H9 (cell line): Measurements from ENCODE around the gene ZNF146. TPM values are rescaled to one million over a fixed set of nuclear protein-coding genes. Genes with fewer than 3 reads are reported as not detected.
A peak's percentile ranks its signal among the peaks of the same experiment; 100 is the strongest.

Experiments used
- DNase-seq: peaks from one replicate; pipeline ENCODE4 v3.0.0-alpha.2; 2017
- H2AFZ ChIP-seq: one replicate; pipeline ENCODE4 v1.6.1; 2013; ENCODE audit warnings: mild to moderate bottlenecking, low read length, control low read depth, moderate library complexity
- H2AK5ac ChIP-seq: 2 replicates; pipeline ENCODE4 v1.6.1; 2013; ENCODE audit warnings: low read length, control low read depth, mixed read lengths; ENCODE audit not compliant: insufficient read length
- H2BK120ac ChIP-seq: one replicate; pipeline ENCODE4 v1.6.1; 2013; ENCODE audit warnings: low read depth, mild to moderate bottlenecking, low read length, control low read depth, inconsistent platforms; ENCODE audit not compliant: poor library complexity, severe bottlenecking
- H2BK12ac ChIP-seq: 2 replicates; pipeline ENCODE4 v1.6.1; 2013; ENCODE audit warnings: low read length, control low read depth, mixed read lengths, low read depth; ENCODE audit not compliant: insufficient read length
- H2BK15ac ChIP-seq: 2 replicates; pipeline ENCODE4 v1.6.1; 2013; ENCODE audit warnings: low read depth, low read length, control low read depth
- H2BK20ac ChIP-seq: one replicate; pipeline ENCODE4 v1.6.1; 2013; ENCODE audit warnings: low read depth, mild to moderate bottlenecking, low read length, control low read depth, inconsistent platforms; ENCODE audit not compliant: poor library complexity, severe bottlenecking
- H2BK5ac ChIP-seq: 2 replicates; pipeline ENCODE4 v1.6.1; 2013; ENCODE audit warnings: low read length, control low read depth, mixed read lengths; ENCODE audit not compliant: insufficient read length
- H3K14ac ChIP-seq: 2 replicates; pipeline ENCODE4 v1.6.1; 2013; ENCODE audit warnings: low read length, control low read depth; ENCODE audit not compliant: insufficient read depth
- H3K18ac ChIP-seq: 2 replicates; pipeline ENCODE4 v1.6.1; 2013; ENCODE audit warnings: low read depth, mild to moderate bottlenecking, mixed read lengths, low read length, control low read depth; ENCODE audit not compliant: insufficient read length
- H3K23ac ChIP-seq: 2 replicates; pipeline ENCODE4 v1.6.1; 2013; ENCODE audit warnings: low read length, control low read depth, mixed read lengths, low read depth; ENCODE audit not compliant: insufficient read length
- H3K23me2 ChIP-seq: 2 replicates; pipeline ENCODE4 v1.6.1; 2013; ENCODE audit warnings: low read depth, mild to moderate bottlenecking, mixed read lengths, low read length, control low read depth; ENCODE audit not compliant: insufficient read length, poor library complexity, severe bottlenecking
- H3K27ac ChIP-seq: 2 replicates; pipeline ENCODE4 v1.5.1; 2013; ENCODE audit warnings: low read length, control low read depth, mixed read lengths, low read depth; ENCODE audit not compliant: insufficient read length
- H3K27me3 ChIP-seq: 2 replicates; pipeline ENCODE4 v1.6.1; 2013; ENCODE audit warnings: low read length, control low read depth, inconsistent platforms; ENCODE audit not compliant: insufficient read depth
- H3K4ac ChIP-seq: 2 replicates; pipeline ENCODE4 v1.6.1; 2013; ENCODE audit warnings: low read depth, mild to moderate bottlenecking, control low read depth, inconsistent platforms, low read length, moderate library complexity
- H3K4me1 ChIP-seq: 2 replicates; pipeline ENCODE4 v1.6.1; 2013; ENCODE audit warnings: low read length, control low read depth, inconsistent platforms; ENCODE audit not compliant: insufficient read depth
- H3K4me2 ChIP-seq: 2 replicates; pipeline ENCODE4 v1.6.1; 2013; ENCODE audit warnings: low read length, control low read depth, mixed read lengths; ENCODE audit not compliant: insufficient read length, insufficient read depth
- H3K56ac ChIP-seq: 2 replicates; pipeline ENCODE4 v1.6.1; 2013; ENCODE audit warnings: low read depth, mild to moderate bottlenecking, mixed read lengths, low read length, control low read depth; ENCODE audit not compliant: insufficient read length
- H3K79me1 ChIP-seq: 2 replicates; pipeline ENCODE4 v1.6.1; 2013; ENCODE audit warnings: low read depth, mild to moderate bottlenecking, moderate library complexity, low read length, control low read depth, inconsistent platforms; ENCODE audit not compliant: insufficient read depth, poor library complexity, severe bottlenecking
- H3K79me2 ChIP-seq: 2 replicates; pipeline ENCODE4 v1.6.1; 2013; ENCODE audit warnings: low read length, control low read depth, inconsistent platforms; ENCODE audit not compliant: insufficient read depth
- H3K9ac ChIP-seq: 2 replicates; pipeline ENCODE4 v1.6.1; 2013; ENCODE audit warnings: low read length, control low read depth, mixed read lengths; ENCODE audit not compliant: insufficient read length; ENCODE audit errors: extremely low read depth
- H3K9me3 ChIP-seq: one replicate; pipeline ENCODE4 v1.6.1; 2013; ENCODE audit warnings: low read depth, low read length, inconsistent platforms; ENCODE audit not compliant: control insufficient read depth
- H3T11ph ChIP-seq: one replicate; pipeline ENCODE4 v1.6.1; 2013; ENCODE audit warnings: mild to moderate bottlenecking, low read length, control low read depth, inconsistent platforms
- H4K20me1 ChIP-seq: one replicate; pipeline ENCODE4 v1.6.1; 2013; ENCODE audit not compliant: control insufficient read depth, insufficient read length, insufficient read depth
- H4K5ac ChIP-seq: 2 replicates; pipeline ENCODE4 v1.6.1; 2013; ENCODE audit warnings: low read depth, mild to moderate bottlenecking, mixed read lengths, low read length, control low read depth; ENCODE audit not compliant: insufficient read length
- H4K8ac ChIP-seq: replicated peaks from 2 replicates; pipeline ENCODE4 v1.6.1; 2013; ENCODE audit warnings: low read length, control low read depth, mixed read lengths, low read depth; ENCODE audit not compliant: insufficient read length
- H4K91ac ChIP-seq: 2 replicates; pipeline ENCODE4 v1.6.1; 2013; ENCODE audit warnings: low read depth, mild to moderate bottlenecking, moderate library complexity, mixed read lengths, low read length, control low read depth; ENCODE audit not compliant: insufficient read length
- H3K27ac Mint-ChIP-seq, 3 experiments: 2 replicates in 2 of 3; 3 replicates in 1 of 3; pipeline ENCODE4 v1.8.0; 2020 to 2021; ENCODE audit warnings: mixed read lengths in 3 of 3, mild to moderate bottlenecking in 1 of 3, moderate library complexity in 1 of 3
- H3K27me3 Mint-ChIP-seq: 2 replicates; pipeline ENCODE4 v1.8.0; 2021; ENCODE audit warnings: low read depth, mild to moderate bottlenecking, moderate library complexity, mixed read lengths
- H3K36me3 Mint-ChIP-seq, 3 experiments: 2 replicates in 2 of 3; 3 replicates in 1 of 3; pipeline ENCODE4 v1.8.0; 2020 to 2021; ENCODE audit warnings: low read depth in 3 of 3, mixed read lengths in 3 of 3; ENCODE audit not compliant: insufficient read depth in 1 of 3
- H3K4me1 Mint-ChIP-seq, 2 experiments: 2 replicates each; pipeline ENCODE4 v1.8.0; 2020; ENCODE audit warnings: mixed read lengths in 2 of 2
- H3K4me3 Mint-ChIP-seq, 2 experiments: 2 replicates in 1 of 2; 3 replicates in 1 of 2; pipeline ENCODE4 v1.8.0; 2020 to 2021; ENCODE audit warnings: mild to moderate bottlenecking in 2 of 2, mixed read lengths in 2 of 2, moderate library complexity in 1 of 2
- H3K9me3 Mint-ChIP-seq, 2 experiments: 2 replicates in 1 of 2; 3 replicates in 1 of 2; pipeline ENCODE4 v1.8.0; 2020; ENCODE audit warnings: mild to moderate bottlenecking in 2 of 2, mixed read lengths in 2 of 2, moderate library complexity in 1 of 2
- CTCF ChIP-seq: fragments of 200-600 bp; sonication (generic); conservative IDR thresholded peaks from 3 replicates; pipeline ENCODE4 v1.8.0; 2021; ENCODE audit warnings: antibody characterized with exemption, mild to moderate bottlenecking
- WGBS: extraction: QIAGEN DNeasy Blood & Tissue Kit; methylation state at CpG from one replicate; pipeline ENCODE4 v1.1.7; 2013; ENCODE audit warnings: missing lambda C conversion rate, low lambda C conversion rate, mixed read lengths; ENCODE audit not compliant: insufficient read length; ENCODE audit errors: extremely low coverage; 5-methylcytosine and 5-hydroxymethylcytosine counted together
- total RNA-seq: library from RNA; stranded (reverse); gene quantifications from 2 replicates; pipeline ENCODE4 v1.2.1, GENCODE V29; 2021

Gene ZNF146
- total RNA-seq, 1 experiment from 2014 or later, result 166 TPM

DNA sequence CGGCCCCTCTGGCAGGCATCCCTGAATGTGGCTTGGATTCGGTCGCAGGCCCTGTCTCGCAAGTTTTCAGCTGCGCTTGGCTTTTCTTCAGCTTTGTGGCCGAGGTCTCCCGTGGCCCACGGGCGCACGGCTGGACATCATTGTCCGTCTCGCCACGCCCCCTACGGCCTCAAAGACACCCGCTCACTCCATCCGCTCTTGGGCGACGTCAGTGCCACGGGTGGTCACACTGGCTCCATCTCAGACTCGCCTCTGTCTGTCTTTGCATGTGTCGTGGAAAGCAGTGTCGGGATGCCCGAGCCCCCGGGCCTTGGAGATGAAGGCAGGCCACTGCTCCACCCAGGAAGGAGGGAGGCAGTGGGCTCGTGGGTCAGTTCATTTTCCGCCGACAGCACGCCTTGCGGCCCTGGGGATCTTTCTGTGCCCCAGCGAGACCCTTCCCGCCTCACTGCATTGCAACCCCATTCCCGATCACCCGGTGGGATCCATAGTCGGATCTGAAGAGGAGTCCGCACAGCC, 51.0 kb downstream of the ZNF146 start:
- peaks cover 0 to 3% of the 10 kb centered on the region in 2 experiments; a peak in 2 of 4 replicates for H3K4me1 Mint-ChIP-seq
- no peak overlapping the region for H3K27ac Mint-ChIP-seq
- Histone ChIP-seq H2BK20ac (no peak overlapping the region), H3T11ph (no peak overlapping the region), H3K27ac (no peak overlapping the region), H4K20me1 (no peaks in the 10 kb centered on the region), H3K23ac (no peak overlapping the region), H3K4me1 (no peaks in the 10 kb centered on the region), H3K4ac (no peak overlapping the region), H3K9me3 (no peaks in the 10 kb centered on the region), H2BK120ac (no peak overlapping the region), H2BK15ac (peak overlapping the region; percentile 68; the same call in 1 of the 2 replicates), H3K56ac (no peak overlapping the region), H4K8ac (no peak overlapping the region), H3K27me3 (no peaks in the 10 kb centered on the region), H3K4me2 (no peak overlapping the region), H2BK12ac (no peak overlapping the region), H2AFZ (no peak overlapping the region), H4K5ac (no peak overlapping the region), H3K79me1 (no peaks in the 10 kb centered on the region), H2AK5ac (no peak overlapping the region), H3K9ac (no peak overlapping the region), H3K14ac (no peak overlapping the region; the same call in 1 of the 2 replicates), H3K79me2 (no peaks in the 10 kb centered on the region), H3K23me2 (no peaks in the 10 kb centered on the region), H2BK5ac (no peak overlapping the region), H4K91ac (no peak overlapping the region), H3K18ac (no peak overlapping the region)
- peaks cover 0 to 23% (median 12%) of the 10 kb centered on the region in 3 experiments; a peak in 6 of 7 replicates for H3K36me3 Mint-ChIP-seq
- H3K9me3 Mint-ChIP-seq, result peaks cover 3 to 9% of the 10 kb centered on the region in 2 experiments; a peak in 4 of 5 replicates
- H3K4me3 Mint-ChIP-seq, result no peak overlapping the region
- DNase-seq, result no peak
- no peak for TF ChIP-seq CTCF
- no peaks in the 10 kb centered on the region for H3K27me3 Mint-ChIP-seq
- WGBS, result no CpG with 5 or more reads among the region's 35 CpGs
